Type B pancreatic cell (in vitro differentiated cells): Measurements from ENCODE around the gene PCCA. TPM values are rescaled to one million over a fixed set of nuclear protein-coding genes. Genes with fewer than 3 reads are reported as not detected.

Experiments used
- DNase-seq: peaks from one replicate; pipeline ENCODE4 v3.0.0; 2021; ENCODE audit warnings: mixed read lengths; ENCODE audit not compliant: unreplicated experiment; ENCODE audit errors: extremely low spot score
- H3K27ac Mint-ChIP-seq: 2 replicates; pipeline ENCODE4 v1.8.0; 2021; ENCODE audit warnings: mild to moderate bottlenecking, mixed read lengths
- H3K27me3 Mint-ChIP-seq: 2 replicates; pipeline ENCODE4 v1.8.0; 2021; ENCODE audit warnings: mixed read lengths
- H3K36me3 Mint-ChIP-seq: 2 replicates; pipeline ENCODE4 v1.8.0; 2021; ENCODE audit warnings: mixed read lengths
- H3K4me1 Mint-ChIP-seq: one replicate; pipeline ENCODE4 v1.8.0; 2021; ENCODE audit warnings: mixed read lengths; ENCODE audit not compliant: unreplicated experiment
- H3K4me3 Mint-ChIP-seq: 2 replicates; pipeline ENCODE4 v1.8.0; 2021; ENCODE audit warnings: mild to moderate bottlenecking, mixed read lengths
- H3K9me3 Mint-ChIP-seq: 2 replicates; pipeline ENCODE4 v1.8.0; 2021; ENCODE audit warnings: mixed read lengths
- CTCF ChIP-seq: fragments of 200-600 bp; sonication (generic); conservative IDR thresholded peaks from 2 replicates; pipeline ENCODE4 v1.5.0; 2021; ENCODE audit warnings: antibody characterized with exemption, mild to moderate bottlenecking
- total RNA-seq: library from RNA; stranded (reverse); gene quantifications from 2 replicates; pipeline ENCODE4 v1.2.1, GENCODE V29; 2021; ENCODE audit warnings: low replicate concordance

Gene PCCA
- total RNA-seq, 1 donor from 2014 or later, result 46.8 TPM

- H3K36me3 Mint-ChIP-seq, result peaks cover 10% of the 10 kb centered on the region
- no peaks in the 10 kb centered on the region for H3K9me3 Mint-ChIP-seq
- no peak overlapping the region for H3K4me3 Mint-ChIP-seq
- no peak for DNase-seq
- H3K27me3 Mint-ChIP-seq, result no peaks in the 10 kb centered on the region
- no peak for TF ChIP-seq CTCF
- H3K27ac Mint-ChIP-seq, result no peak overlapping the region
- H3K4me1 Mint-ChIP-seq, result peaks cover 7% of the 10 kb centered on the region
Observed at GRCh38 chr13:100229603-100230002, 140.7 kb downstream of the PCCA start.

- no peak for DNase-seq
- Mint-ChIP-seq H3K36me3 (peaks cover 5% of the 10 kb centered on the region), H3K9me3 (no peaks in the 10 kb centered on the region), H3K27ac (no peak overlapping the region), H3K4me1 (peaks cover 11% of the 10 kb centered on the region), H3K4me3 (no peak overlapping the region), H3K27me3 (no peaks in the 10 kb centered on the region)
- TF ChIP-seq CTCF, result no peak
Observed at GRCh38 chr13:100230769-100231149, 141.9 kb downstream of the PCCA start.

GRCh38 chr13:100231176-100231575, 142.3 kb downstream of the PCCA start:
- Mint-ChIP-seq H3K4me3 (no peak overlapping the region), H3K36me3 (peaks cover 4% of the 10 kb centered on the region), H3K27ac (no peak overlapping the region), H3K27me3 (no peaks in the 10 kb centered on the region), H3K4me1 (peaks cover 11% of the 10 kb centered on the region), H3K9me3 (no peaks in the 10 kb centered on the region)
- TF ChIP-seq CTCF, result no peak
- no peak for DNase-seq

- Mint-ChIP-seq H3K9me3 (no peaks in the 10 kb centered on the region), H3K4me1 (peaks cover 11% of the 10 kb centered on the region), H3K36me3 (peaks cover 4% of the 10 kb centered on the region), H3K27ac (no peak overlapping the region), H3K27me3 (no peaks in the 10 kb centered on the region), H3K4me3 (no peak overlapping the region)
- DNase-seq, result no peak
- TF ChIP-seq CTCF, result no peak
Observed at GRCh38 chr13:100234006-100234405, 145.1 kb downstream of the PCCA start.

- Mint-ChIP-seq H3K4me3 (peak overlapping the region; percentile 7), H3K36me3 (peaks cover 4% of the 10 kb centered on the region), H3K27me3 (no peaks in the 10 kb centered on the region), H3K4me1 (peaks cover 11% of the 10 kb centered on the region), H3K9me3 (no peaks in the 10 kb centered on the region), H3K27ac (no peak overlapping the region)
- no peak for DNase-seq
- no peak for TF ChIP-seq CTCF
Observed at GRCh38 chr13:100234524-100235136, 145.7 kb downstream of the PCCA start.
